Measurements from ENCODE around the gene UBE4A.
"Not testable (repeated sequence)": the region's sequence is repeated elsewhere in the genome, so short reads cannot be mapped to it uniquely, and the experiment has no call there.

Gene UBE4A

DNA sequence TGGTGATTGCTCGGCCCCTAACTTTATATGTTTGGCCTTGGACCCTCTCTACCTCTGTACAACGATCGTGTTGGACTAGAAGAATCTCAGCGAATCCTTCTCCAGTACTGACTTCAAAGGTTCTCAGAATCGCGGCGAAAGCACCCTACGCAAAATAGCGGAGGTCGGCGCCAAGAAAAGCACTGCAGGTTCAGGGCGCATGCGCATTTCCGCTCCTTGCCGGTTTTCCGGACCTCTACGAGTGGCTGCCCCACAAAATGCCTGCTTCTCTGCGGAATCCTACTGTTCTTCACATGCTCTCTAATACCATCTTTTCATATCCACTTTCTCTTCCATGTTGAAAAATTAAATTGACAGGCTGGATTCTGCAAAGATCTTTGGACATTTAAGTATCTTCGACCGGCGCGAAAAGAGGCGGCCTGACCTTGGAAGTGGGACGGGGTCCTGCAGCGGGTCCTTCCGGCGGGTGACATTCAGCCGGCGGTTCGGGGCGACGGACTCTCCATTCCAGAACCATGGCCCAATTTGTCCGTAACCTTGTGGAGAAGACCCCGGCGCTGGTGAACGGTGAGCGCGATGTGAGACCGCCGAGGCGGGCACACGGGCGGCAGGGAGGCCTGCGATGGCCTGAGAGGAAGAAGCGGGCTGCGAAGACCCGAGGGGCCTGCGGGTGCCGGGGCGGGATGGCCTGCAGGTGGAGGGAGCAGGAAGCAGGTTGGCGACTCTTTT lies 41.9 kb downstream of the UBE4A start, which contains the start of gene ATP5MG:
ATP5MG (plus strand) TSS at position 456 of the 729 bp plus-strand sequence; CDS start at position 516, 60 bp downstream.
- DNase-seq (ENCODE audit: low read depth in 2 of 3, low spot score in 1 of 3) = peak; percentile 89 to 90 (median 89)

DNA sequence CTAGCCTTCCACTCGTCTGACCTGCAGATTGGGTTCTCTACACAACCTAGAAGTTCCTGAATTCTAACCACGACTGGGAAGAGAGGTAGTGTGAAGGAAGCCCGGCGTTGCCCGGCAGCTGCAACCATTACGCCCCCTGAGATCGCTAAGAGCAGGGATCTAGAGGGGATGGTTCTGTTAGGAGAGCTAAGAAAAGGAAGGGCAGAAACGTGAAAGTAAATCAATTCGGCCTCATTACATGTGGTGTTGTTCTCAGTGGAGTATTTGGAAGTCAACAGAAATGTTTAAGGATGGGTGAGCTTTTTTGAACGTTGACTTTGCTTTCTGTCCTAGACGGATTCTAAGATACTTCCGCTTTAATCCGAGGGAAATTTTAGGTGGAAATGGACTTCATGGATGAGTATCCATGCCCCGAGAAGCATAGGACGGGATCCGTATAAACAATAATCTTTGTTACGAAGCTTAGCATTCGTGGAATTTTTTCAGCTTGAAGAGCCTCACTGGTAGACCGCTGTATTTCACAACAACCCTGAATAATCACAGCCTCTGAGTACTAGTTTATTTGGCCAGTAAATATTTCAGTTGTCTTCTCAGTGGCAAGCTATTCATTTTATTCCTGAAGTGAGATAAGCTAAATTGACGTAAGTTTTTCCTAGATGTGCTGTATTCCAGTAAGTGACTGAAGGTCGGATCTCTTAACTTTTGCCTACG lies 42.6 kb downstream of the UBE4A start:
- DNase-seq (ENCODE audit: low read depth in 2 of 3, low spot score in 1 of 3) = no peak

DNA sequence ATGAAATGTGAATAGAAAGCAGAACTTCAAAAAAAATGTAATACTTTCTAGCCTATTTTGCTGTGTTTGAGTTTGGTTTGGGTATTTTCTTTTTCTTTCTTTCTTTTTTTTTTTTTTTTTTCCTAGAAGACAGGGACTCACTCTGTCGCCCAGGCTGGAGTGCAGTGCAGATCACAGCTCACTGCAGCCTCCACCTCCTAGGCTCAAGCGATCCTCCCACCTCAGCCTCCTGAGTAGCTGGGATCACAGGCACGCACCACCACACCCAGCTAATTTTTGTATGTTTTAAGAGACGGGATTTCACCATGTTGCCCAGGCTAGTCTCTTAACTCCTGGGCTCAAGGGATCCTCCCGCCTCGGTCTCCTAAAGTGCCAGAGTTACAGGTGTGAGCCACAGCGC lies 43.2 kb downstream of the UBE4A start:
- not testable (repeated sequence) for DNase-seq (ENCODE audit: low read depth in 2 of 3, low spot score in 1 of 3)

DNA sequence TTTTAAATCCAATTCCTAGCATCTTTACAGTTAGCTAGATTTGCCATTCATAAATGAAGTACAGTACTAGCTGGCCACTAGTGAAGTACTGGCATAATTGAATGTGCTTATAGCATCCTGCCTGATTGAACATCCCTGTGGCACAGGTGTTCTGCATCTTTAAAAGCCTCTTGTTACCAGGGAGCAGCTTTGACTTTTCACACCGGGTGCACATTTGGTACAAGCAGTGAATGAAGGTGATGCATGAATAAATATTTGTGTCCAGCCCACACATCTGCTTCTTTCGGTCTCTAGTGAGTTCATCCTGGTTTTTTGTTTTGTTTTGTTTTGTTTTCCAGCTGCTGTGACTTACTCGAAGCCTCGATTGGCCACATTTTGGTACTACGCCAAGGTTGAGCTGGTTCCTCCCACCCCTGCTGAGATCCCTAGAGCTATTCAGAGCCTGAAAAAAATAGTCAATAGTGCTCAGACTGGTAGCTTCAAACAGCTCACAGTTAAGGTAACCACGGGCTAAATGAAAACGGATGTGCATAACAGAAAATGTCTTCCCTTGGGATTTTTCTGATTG lies 47.3 kb downstream of the UBE4A start:
- DNase-seq (ENCODE audit: low read depth in 2 of 3, low spot score in 1 of 3) = no peak

DNA sequence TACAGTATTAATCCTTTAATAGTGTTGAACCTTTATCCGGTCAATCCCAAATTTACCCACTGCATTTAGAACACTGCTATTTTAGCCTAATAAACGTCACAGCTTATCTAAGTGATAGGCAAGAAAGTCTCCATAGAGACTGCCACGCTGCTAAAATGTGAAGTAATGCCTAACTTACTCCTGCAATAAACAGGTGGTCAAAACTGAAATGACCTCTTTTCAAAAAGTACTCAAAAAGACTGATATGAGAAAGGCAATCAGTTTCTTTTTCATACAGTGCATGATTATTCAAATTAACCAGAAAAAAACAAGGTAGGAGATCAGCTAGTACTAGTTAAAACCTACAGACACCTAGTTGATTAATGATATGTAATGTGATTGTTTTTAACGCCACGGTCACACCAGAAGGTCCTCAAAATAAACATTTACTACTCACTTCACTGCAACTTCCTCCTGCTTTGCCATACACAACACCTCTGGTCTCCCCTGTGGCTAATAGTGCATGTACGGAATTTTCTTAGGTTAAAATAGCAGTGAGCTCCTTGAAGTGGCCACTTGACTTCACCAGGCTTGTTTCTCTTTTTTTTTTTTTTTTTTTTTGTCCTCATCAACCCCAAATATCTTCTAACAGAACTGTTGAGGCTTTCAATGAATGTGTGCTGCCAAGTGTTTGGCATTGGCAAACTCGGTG lies 50.8 kb downstream of the UBE4A start:
- DNase-seq (ENCODE audit: low read depth in 2 of 3, low spot score in 1 of 3) = no peak

DNA sequence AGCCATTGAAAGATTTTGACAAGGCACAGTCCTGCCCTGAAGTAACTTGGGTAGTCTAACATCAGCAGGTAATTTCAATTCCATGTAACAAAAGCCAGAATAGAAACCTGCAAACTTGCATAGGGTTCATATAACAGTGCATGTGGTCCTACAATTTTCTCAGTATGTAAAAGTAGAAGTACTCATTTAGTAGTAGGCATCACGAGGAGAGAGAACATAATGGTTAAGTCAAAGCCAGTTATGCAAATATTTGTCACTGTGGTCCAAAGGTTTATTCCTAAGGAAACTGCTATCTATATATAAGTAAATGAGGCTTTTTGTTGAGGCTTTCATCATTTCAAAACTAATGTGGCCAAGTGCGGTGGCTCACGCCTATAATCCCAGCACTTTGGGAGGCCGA lies 52.1 kb downstream of the UBE4A start:
- no peak for DNase-seq (ENCODE audit: low read depth in 2 of 3, low spot score in 1 of 3)

DNA sequence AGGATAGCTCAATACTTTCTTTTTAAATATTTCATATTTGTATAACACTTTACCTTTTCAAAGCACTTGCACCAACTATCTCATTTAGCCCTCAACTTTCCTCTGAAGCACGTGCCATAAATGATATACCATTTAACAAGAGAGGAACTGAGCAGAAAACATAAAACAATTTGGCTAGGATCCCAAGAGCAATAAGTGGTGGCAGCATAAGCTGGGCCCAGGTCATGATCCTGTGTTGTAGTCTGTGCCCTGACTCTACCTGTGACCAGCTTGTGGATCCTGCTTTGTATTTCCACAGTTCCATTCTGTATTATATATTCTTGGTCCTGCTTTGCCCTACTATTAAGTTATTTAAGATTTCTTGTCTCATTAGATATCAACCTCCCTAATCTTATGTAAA lies 53.5 kb downstream of the UBE4A start:
- DNase-seq (ENCODE audit: low read depth in 2 of 3, low spot score in 1 of 3) = no peak

DNA sequence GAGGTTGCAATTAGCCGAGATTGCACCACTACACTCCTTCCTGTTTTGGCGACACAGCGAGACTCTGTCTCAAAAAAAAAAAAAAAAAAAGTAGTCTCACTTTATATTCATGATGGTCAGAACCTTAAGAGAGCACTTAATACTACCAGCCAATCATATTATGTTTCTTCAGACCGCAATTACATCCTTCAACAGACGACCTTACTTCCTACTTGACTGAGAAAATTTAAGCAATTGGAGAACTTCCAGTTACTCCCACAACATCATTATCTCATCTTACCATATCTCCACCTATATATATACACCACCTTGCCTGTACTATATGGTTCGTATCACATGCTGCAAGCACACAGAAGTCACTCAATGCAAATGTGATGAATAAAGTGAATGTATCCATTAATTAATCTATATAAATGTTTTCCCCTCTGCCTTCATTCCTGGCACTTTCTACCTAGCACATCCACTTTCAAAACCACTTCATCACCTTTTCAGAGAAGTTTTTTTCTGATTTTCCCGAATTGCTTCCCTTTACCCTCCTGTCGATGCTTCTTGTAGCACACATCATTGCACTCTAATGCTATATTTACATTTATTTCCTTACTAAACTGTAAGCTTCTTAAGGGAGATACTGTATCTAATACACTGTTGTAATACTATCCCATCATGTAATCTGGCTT lies 55.8 kb downstream of the UBE4A start:
- DNase-seq (ENCODE audit: low read depth in 2 of 3, low spot score in 1 of 3) = no peak

DNA sequence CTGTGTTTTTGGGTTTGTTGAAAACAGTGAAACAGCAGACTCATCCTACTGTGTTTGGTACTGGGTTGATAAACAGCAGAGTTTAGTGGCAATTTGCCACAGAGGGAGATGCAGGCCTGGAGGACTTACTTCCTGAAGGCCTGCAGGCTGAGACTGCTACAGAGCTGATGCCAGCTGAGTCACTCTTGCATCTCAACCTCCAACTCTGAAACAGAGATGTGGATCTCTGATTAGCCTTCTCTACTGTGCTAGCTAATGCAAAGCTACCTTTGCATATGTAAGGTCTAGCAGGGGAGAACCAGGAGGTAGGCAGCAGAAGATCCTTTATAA lies 56.3 kb downstream of the UBE4A start:
- DNase-seq (ENCODE audit: low read depth in 2 of 3, low spot score in 1 of 3) = no peak

DNA sequence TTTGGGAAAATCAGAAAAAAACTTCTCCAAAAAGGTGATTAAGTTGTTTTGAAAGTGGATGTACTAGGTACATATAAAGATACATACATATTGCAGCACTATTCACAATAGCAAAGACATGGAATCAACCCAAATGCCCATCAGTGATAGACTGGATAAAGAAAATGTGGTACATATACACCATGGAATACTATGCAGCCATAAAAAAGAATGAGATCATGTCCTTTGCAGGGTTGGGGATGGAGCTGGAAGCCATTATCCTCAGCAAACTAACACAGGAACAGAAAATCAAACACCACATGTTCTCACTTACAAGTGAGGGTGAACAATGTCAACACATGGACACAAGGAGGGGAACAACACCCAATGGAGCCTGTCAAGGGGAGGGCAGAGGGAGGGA lies 57.5 kb downstream of the UBE4A start:
- not testable (repeated sequence) for DNase-seq (ENCODE audit: low read depth in 2 of 3, low spot score in 1 of 3)

DNA sequence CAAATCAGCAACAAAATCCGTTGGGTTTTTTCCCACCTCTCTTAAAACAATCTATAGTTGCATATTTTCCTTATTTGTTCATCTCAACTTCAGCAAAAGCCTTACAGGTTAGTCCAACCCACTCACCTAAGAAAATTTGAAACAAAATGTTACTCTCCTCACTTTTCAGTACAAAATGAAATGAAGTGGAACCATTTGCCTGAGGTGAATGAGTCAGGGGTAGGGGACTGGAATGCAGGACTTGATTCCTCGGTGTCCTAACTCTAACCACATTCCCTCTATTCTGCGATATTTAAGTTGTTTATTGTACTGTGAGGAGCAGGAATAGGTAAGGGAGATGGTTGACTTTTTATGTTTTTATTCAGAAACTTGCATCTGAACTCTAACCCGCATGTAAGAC lies 58.4 kb downstream of the UBE4A start:
- no peak for DNase-seq (ENCODE audit: low read depth in 2 of 3, low spot score in 1 of 3)

DNA sequence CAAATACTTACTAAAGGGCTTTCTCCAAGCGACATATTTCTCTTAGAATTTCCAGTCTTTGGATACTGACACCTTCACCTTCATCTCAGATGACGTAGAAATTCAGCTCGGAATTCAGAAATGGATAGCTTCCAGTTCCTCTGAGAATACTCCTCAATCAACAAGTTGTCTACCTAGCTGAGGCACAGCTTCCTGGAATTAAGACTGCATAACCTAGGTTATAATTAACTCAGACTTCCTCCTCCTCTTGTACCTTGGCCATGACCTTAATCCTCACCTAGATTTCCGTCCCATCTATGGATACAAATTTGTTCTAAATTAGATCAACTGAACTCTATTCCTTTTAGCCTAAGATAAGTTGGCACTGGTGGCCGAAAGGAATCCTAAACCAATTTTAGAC lies 59.4 kb downstream of the UBE4A start:
- DNase-seq (ENCODE audit: low read depth in 2 of 3, low spot score in 1 of 3) = no peak

DNA sequence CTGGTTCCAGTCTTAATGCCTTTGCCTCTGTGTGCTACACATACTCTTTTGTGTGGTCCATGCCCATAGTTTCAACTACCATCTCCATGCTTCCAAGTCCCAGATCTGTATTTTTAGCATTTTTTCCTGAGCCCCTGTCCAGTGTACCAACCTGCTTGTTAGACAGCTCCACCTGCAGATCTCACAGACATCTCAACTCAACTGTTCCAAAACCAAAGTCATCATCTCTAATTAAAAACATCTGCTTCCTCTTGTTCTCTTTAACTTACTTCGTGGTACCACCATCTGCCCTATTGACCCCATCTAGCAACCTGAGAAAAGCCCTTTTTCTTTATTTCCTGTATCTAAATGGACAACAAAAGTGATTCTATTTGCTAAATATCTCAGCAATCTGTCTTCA lies 68.3 kb downstream of the UBE4A start:
- DNase-seq (ENCODE audit: low read depth in 2 of 3, low spot score in 1 of 3) = no peak

DNA sequence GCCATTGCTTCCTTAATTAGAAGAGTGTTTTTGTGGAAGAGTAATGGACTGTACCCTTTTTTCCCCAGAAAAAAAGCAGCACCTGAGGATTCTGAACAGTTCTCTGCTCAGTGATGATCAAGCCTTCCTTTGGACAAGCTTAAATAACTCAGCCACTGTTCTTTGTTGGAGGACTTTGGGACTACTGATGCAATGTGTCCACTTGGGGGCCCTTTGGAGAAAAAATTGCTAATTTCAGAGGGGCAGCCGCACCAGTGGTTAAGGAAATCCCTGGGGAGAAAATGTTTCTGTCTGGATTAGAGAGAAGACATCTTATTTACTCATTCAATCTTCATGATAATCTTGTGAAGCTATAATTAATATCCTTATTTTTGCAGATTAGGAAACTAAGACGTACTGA lies 71.6 kb downstream of the UBE4A start:
- DNase-seq (ENCODE audit: low read depth in 2 of 3, low spot score in 1 of 3) = no peak

DNA sequence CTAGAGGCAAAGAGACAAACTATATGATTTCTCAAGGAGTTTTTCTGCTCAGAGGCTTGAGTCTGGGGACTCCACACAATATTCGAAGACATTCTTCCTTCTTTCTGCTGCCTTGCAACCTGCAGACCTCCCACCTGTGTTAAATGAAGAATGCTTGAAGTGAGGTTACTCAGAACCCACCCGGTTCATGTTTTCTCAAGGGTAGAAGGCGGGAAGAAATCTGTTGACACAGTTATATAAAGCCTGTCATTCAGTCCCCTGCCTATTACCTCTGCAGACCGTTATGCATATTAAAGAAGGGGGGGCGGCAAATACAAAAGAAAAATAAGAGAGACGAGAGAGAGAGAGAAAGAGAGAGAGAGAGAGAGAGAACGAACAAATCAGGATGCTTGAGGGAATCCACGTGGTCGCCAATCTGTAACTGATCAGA lies 74.7 kb downstream of the UBE4A start:
- DNase-seq (ENCODE audit: low read depth in 2 of 3, low spot score in 1 of 3) = peak in 1 of 3 donors; percentile 16

DNA sequence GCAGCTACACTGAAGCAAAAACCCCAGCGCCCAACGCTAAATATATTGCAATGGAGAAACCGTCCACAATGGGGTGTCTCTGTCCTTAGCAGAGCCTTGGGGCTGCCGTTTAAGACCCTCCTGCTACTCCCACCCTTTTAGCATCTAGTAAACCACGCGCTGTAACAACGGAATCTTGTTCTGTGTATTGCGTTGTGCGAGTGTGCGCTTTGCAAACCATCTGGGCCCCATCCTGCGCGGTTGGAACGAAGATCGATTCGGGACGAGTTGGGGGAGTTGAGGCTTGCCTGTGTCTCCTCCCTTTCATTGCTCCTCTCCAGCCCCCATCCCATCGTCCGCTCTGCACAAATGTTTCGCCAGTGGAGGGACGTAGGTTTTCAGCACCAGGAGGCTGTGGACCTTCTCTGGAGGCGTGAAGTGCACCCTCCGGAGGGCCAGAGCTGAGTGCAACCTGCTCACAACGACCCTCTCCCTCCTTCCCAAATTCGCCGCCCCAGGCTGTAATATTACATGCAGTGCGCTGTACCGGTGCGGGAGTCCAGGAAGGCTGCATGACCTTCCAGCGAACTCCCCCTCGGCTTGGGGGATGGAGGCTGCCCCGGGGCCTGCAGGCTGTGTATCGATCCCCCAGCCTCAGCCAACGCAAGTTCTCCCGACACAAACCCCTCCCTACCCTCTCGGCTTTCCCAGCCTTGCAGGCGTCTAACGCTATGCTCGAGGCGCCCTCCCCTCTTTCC lies 75.3 kb downstream of the UBE4A start:
- peak in 2 of 3 donors; percentile 27 to 50 for DNase-seq (ENCODE audit: low read depth in 2 of 3, low spot score in 1 of 3)

DNA sequence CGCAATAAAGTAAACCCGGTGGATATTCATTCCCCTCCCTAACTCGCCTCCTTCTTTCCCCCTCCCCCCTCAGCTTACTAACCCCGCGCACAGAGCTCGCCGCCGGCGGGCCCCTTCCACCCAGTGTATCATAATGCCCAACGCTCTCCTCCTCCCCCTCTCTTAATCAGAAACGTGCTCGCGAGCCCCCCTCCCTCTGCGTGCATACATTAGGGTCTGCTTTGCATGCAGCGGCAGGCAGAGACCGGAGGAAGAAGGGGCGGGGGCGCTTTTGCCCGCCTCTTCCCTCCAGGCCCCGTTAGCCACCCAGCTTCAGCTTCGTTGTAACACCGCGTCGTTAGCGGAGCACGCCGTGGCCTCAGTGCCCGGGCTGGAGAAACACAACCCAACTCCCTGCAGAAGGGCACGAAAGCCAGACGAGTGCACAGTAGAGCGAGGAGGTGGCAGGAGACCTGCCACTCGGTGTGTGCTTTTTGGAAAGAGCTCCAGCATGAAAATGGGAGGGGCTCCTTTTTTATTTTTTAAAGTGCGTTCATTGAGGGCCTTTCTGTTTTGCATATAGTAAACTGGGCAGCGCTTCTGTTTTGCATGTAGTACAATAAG lies 76.0 kb downstream of the UBE4A start:
- peak in 2 of 3 donors; percentile 28 to 50 for DNase-seq (ENCODE audit: low read depth in 2 of 3, low spot score in 1 of 3)

DNA sequence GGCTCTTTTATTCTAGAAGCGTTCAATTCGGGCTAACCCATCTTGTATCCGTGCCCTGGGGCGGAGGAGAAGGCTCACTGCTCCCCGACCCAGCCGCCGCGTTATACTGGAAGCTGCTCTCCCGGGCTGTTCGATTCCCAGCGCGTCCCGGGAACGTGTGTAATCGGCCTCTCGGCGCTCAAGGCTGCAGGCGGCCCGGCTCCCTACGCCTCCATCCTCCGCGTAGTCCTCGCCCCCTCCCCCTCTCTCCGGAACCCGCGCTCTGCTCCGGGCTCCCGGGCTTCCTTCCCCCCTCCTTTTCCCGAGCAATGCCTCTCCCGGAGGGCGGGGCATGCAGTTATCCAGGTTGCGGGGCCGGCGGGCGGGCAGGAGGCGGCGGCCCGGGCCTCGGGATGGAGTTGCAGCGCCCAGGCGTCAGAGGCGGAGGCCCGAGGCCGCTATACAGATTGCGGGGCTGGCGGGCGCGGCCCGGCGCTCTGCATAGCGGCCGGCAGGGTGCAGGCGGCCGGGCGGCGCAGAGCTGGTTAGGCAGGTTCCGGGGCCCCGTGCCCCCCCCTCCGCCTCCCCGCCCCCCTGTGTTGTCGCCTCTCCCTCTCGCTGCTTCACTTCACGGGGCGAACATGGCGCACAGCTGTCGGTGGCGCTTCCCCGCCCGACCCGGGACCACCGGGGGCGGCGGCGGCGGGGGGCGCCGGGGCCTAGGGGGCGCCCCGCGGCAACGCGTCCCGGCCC lies 76.7 kb downstream of the UBE4A start, which contains the start of gene KMT2A:
KMT2A (plus strand) TSS at position 600 of the 732 bp plus-strand sequence; CDS start at position 621, 21 bp downstream.
- peak; percentile 88 to 95 (median 93) for DNase-seq (ENCODE audit: low read depth in 2 of 3, low spot score in 1 of 3)

DNA sequence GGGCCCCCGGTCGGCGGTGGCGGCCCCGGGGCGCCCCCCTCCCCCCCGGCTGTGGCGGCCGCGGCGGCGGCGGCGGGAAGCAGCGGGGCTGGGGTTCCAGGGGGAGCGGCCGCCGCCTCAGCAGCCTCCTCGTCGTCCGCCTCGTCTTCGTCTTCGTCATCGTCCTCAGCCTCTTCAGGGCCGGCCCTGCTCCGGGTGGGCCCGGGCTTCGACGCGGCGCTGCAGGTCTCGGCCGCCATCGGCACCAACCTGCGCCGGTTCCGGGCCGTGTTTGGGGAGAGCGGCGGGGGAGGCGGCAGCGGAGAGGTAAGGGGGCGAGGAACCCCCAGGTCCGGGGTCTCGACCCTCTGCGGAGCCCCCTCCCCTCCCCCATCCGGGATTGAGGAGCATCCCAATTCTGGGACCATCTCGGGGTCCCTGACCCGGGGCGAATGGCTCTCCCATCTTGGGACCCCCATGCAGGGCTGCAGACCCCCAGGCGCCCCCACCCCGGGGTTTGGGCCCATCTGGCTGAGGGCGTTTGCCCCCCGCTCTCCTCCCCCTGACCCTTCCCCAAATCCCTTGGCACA lies 77.3 kb downstream of the UBE4A start:
- peak in 1 of 3 donors; percentile 38 for DNase-seq (ENCODE audit: low read depth in 2 of 3, low spot score in 1 of 3)
